ENCODE data around the gene C1QTNF6. TPM values are rescaled to one million over a fixed set of nuclear protein-coding genes. Genes with fewer than 3 reads are reported as not detected.

Gene C1QTNF6
- total and polyA plus RNA-seq, 2 of the 8 experiments (the other 6 are each of a cell fraction or from before 2014, with no cell fraction given) = 3.1 to 6.5 TPM

GRCh38 chr22:37151401-37151800 is 36.6 kb downstream of the C1QTNF6 start:
- no peak overlapping the region for H3K23ac ChIP-seq (ENCODE audit: insufficient read length)
- FAIRE-seq = no peak

More at GRCh38 chr22:37151401-37151800, 36.6 kb downstream of the C1QTNF6 start:
- H2BK5ac ChIP-seq (ENCODE audit: low read depth, low read length) = no peak overlapping the region
- H3K27me3 ChIP-seq (replicated peaks in 1 of 4; ENCODE audit: control insufficient read depth in 3 of 4, extremely low read depth in 1 of 4, insufficient read depth in 3 of 4, low read length in 3 of 4) = no peaks in the 10 kb centered on the region
- no peak overlapping the region for H3K4me3 ChIP-seq (ENCODE audit: extremely low read depth in 1 of 4, insufficient read depth in 2 of 4, low read depth in 3 of 4, low read length in 4 of 4)
- H3K14ac ChIP-seq (ENCODE audit: insufficient read length) = no peak overlapping the region
- H2BK120ac ChIP-seq (replicated peaks; ENCODE audit: low read depth, low read length) = no peak overlapping the region
- POLR2A ChIA-PET (ENCODE audit: partially characterized antibody) = no interaction called here
- TF ChIP-seq EGR1 (IDR thresholded peaks at IDR 0.05; ENCODE audit: borderline replicate concordance, low read depth, low read length) = no peak
- TF ChIP-seq GABPA (IDR thresholded peaks at IDR 0.05; ENCODE audit: borderline replicate concordance, insufficient read depth, low read length) = no peak
- H3K79me2 ChIP-seq (ENCODE audit: control insufficient read depth in 1 of 2, insufficient read depth in 2 of 2, low read length in 2 of 2) = no peaks in the 10 kb centered on the region
- H3K23me2 ChIP-seq (ENCODE audit: low read depth, low read length) = no peaks in the 10 kb centered on the region
- H2AK5ac ChIP-seq (ENCODE audit: low read depth, low read length) = no peak overlapping the region
- H2BK20ac ChIP-seq (ENCODE audit: low read length) = no peak overlapping the region
- no peak overlapping the region for H2BK15ac ChIP-seq (ENCODE audit: low read length)
- H3K4me1 ChIP-seq (replicated peaks in 1 of 4; ENCODE audit: control insufficient read depth in 3 of 4, insufficient read depth in 4 of 4, low read length in 3 of 4) = peaks cover 0 to 11% (median 2%) of the 10 kb centered on the region in 4 experiments; a peak in 4 of 7 replicates
- no peak overlapping the region for H4K91ac ChIP-seq (replicated peaks; ENCODE audit: insufficient read length, low read length)
- no peaks in the 10 kb centered on the region for H3K79me1 ChIP-seq (ENCODE audit: low read depth, low read length)
- H2AFZ ChIP-seq (ENCODE audit: low read length) = no peak overlapping the region
- no peak overlapping the region for H3K9ac ChIP-seq (replicated peaks in 1 of 4; ENCODE audit: extremely low read depth in 1 of 4, low read depth in 3 of 4, low read length in 3 of 4)
- no peak overlapping the region for H2BK12ac ChIP-seq (ENCODE audit: low read depth, low read length)
- H3K4ac ChIP-seq (replicated peaks; ENCODE audit: insufficient read length, low read depth, low read length) = no peak overlapping the region
- no peak overlapping the region for H4K8ac ChIP-seq (ENCODE audit: extremely low read depth, insufficient read depth, low read length)
- no peaks in the 10 kb centered on the region for H3K9me3 ChIP-seq (ENCODE audit: insufficient read depth in 2 of 2, low read depth in 1 of 2, low read length in 1 of 2)
- H4K5ac ChIP-seq (ENCODE audit: insufficient read length, low read depth, low read length) = no peak overlapping the region
- no peak overlapping the region for H3K27ac ChIP-seq (ENCODE audit: low read depth, low read length)
- DNase-seq (ENCODE audit: low read depth in 1 of 2, low spot score in 2 of 2) = no peak
- no peak overlapping the region for H3K4me2 ChIP-seq (ENCODE audit: insufficient read depth in 1 of 2, low read depth in 2 of 2, low read length in 2 of 2)
- no peak overlapping the region for H3K18ac ChIP-seq (ENCODE audit: extremely low read depth, low read length)
- no peaks in the 10 kb centered on the region for H3K36me3 ChIP-seq (ENCODE audit: control insufficient read depth in 2 of 4, insufficient read depth in 4 of 4, low read length in 3 of 4)
- CTCF ChIA-PET (ENCODE audit: partially characterized antibody) = no interaction called here
- no peaks in the 10 kb centered on the region for H4K20me1 ChIP-seq (replicated peaks in 1 of 2; ENCODE audit: control insufficient read depth in 1 of 2, insufficient read depth in 2 of 2, low read length in 2 of 2)
- H3K56ac ChIP-seq (replicated peaks; ENCODE audit: insufficient read length, low read depth, low read length) = no peak overlapping the region

Data from H1 (cell line).